GM18520 (cell line): ENCODE data around the gene FSTL5.

Experiments used
- ATAC-seq: cut with Tn5 transposase; IDR thresholded peaks from one replicate; pipeline ENCODE4 v1.9.1; 2021; ENCODE audit not compliant: unreplicated experiment

Gene FSTL5

DNA sequence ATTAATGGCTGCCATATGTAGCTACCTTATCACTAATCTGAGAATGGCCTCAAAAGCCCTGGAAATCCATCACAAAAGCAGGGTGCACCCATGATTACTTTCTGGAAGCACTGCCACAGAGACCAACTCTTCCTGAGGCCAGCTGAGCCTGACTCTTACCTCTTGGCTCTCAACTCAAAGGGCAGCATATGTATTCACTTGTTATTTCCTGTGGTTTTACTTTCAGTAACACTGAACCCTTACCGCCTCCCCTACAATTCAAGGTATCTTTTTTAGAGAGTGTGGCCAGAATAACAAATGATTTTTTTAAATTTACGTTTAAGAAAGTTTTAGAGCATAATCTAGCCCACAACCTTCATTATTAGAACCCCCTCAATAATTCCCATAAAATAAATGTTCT, 434.9 kb downstream of the FSTL5 start:
- ATAC-seq: no peak

DNA sequence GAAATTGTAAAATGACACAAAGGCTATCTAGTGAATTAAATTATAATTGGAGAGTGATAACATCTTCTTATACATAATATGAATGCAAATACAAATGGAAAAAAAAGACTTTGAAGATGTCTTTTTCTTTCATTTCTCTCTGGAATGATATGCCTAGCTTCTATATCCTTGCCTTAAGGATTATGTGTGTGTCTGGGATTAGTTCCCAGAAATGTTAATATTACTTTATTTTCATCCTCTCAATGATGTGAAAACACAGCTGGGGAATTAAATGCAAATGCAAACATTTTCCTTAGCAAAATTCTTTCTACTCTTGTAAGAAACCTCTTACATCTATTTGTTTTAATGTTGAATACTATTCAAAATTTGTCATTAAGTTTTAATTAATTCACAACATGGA, 441.9 kb downstream of the FSTL5 start:
- ATAC-seq: no peak

DNA sequence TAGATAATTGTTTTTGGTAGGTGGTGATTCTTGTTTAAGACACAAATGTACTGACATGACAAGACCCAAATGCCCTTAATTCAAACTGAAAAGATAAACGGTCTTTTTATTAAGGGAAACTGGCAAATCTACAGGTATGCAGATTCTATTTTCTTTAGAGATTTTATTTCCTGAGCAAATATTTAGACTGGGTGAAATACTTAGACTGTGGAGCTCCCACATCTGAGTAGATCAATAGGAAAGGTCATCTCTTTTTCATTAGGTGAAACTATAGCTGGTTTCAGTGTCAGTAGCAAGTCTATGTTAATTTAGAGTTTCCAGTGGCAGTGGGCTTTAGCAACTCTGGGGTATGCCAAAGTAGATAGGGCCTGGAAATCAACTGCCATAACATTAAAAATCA, 446.7 kb downstream of the FSTL5 start:
- no peak for ATAC-seq

DNA sequence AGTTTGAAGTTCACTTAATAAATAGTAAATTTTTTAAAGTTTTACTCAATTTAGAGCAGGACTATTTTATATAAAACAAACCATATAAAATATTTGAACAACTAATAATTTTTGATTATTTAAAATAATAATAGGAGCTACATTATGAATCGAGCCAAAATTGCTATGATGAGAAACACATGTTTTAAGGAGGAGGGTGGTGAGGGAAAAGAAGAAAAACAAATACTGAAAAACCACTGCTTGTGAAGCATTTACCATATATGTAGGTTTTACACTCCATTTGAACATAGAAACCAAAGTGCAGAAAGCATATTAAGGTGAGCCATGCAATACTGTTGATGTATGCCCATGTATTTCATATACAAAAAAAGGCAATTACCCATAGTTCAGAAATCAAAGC, 448.9 kb downstream of the FSTL5 start:
- ATAC-seq: no peak

DNA sequence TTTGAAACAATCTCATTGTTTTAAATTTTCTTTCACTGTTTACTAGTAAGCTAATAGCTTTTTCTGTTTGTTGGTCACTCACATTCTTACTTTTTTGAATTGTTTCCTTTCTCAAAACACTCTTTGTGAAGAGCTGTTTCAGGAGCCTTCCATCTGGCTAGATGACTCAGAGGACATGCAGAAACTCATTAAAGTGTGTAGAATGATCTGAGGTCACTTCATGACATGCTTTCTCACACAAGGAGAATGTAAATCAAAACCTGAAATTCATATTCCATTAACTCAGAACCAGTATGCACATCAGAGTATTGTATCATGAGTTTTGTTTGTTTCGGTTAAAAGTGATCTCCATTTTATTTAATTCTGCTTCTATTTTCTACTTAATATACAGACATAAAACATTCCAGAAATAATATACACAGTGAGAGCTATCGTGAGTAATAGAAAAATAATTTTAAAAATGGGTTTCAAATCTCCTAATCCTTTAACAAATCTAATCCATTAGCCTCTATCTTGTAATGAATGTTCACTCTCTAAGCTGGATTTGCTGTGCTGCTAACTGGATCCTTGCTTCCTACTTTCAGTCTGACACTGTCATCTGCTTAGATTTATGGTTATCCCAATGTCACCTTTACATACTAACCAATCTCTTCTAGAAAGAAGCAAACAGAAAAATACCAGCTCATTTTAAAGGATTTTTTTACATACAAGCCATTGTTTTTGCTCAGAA, 449.6 kb downstream of the FSTL5 start:
- no peak for ATAC-seq

DNA sequence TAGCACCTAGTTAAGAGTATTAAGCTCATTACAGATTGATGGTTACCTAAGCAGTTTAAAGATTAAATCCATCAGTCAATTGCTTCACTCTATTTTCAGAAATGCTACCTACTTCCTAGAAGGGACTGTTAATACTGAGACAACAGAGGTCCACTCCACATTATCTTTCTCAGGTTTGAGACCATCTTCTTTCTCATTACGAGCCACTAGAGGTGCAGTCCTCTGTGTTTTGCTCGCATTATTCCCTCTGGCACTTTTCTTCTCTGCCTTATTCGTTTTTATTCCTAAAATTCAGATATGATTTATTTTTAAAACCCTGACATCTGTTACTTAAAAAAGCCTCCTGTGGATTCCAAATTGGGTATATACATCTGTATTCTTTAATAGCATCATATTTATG, 459.1 kb downstream of the FSTL5 start:
- ATAC-seq: no peak

DNA sequence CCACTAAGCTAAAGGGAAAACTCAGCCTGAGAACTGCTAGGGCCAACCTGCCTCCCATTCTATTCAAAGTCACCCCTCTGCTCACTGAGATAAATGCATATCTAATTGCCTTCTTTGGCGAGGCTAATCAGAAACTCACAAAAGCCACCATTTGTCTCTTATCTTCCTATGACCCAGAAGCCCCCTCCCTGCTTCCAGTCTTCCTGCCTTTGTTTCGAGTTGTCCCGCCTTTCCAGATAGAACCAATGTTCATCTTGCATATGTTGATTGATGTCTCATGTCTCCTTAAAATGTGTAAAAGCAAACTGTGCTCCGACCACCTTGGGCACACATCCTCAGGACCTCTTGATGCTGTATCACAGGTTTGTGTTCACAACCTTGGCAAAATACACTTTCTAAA, 459.8 kb downstream of the FSTL5 start:
- ATAC-seq: no peak

GRCh38 chr4:161702287-161702686, 461.5 kb downstream of the FSTL5 start:
- ATAC-seq: no peak

- no peak for ATAC-seq
Observed at GRCh38 chr4:161696944-161697343, 466.9 kb downstream of the FSTL5 start.

DNA sequence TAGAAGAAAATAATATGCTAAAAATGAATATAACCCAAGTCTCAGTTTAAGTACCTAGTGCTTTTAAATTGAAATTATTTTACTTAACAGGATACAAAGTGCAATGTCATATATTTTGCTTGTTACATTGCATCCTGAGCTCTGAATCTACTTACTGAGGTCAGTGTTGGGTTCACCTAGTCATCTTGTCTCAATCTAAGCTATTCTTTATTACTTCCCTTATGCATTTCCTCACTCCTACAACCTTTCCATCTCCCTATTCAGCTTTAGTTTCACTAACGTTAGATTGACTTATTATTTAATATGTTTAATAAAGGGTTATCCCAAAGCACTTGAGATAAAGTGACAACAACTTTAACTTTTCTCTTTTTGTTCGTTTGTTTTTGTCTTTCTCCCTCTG, 483.7 kb downstream of the FSTL5 start:
- ATAC-seq: no peak

- no peak for ATAC-seq
Observed at GRCh38 chr4:161664740-161665139, 499.1 kb downstream of the FSTL5 start.

GRCh38 chr4:161663844-161664243, 500.0 kb downstream of the FSTL5 start:
- no peak for ATAC-seq

GRCh38 chr4:161658676-161659075, 505.1 kb downstream of the FSTL5 start:
- no peak for ATAC-seq

GRCh38 chr4:161657616-161658015, 506.2 kb downstream of the FSTL5 start:
- ATAC-seq: no peak

DNA sequence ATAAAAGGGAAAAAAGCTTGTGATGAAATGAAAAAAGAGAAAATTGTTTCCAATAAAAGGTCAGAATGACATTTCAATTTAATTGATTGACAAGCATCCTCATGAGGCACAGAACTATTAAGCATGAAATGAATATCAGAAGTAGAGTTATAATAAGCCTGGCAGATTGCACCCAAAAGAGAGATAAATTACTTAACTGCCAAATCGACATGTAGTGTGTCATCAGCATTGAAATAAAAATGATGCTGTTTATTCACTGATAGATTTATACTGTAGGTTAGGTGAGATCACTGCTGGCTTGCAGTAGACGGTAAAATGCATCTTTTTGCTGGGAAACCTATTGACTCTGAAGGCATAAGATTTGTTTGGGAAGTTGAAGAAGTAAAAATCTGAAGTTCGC, 507.2 kb downstream of the FSTL5 start:
- no peak for ATAC-seq

DNA sequence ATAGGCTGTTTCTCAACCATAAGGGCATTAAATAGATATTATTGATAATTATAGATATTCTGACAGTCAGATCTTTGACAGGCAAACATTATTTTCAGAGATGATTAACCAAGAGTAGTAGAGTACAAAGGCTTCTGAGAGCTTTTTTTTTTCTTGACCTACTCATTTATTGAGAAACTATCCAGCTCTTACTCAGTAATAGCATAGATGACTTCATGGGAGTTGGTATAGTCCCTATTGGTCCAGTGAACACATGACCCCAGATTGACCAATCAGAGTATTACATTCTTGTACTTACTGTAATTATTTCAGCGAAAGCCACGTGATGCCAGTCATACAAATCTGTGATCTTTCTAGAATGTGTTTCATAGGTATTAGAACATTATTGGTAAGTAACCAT, 508.7 kb downstream of the FSTL5 start:
- no peak for ATAC-seq

DNA sequence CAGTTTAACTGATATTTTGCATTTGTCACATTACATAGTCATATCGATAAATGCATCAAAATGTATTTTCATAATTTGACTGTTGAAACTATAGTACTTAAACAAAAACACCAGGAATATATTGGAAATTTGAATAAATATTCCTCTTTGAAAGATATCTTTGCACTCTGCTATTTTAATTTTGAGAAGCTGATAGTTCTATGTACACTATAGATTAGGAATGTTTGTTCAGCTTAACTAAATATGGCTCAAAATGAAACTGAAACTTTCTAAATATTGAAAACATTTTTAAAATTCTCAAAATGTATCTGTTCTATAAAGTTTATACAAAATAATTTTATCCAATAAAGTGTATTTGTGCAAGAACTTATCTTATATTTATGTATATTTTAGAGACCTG, 510.1 kb downstream of the FSTL5 start:
- ATAC-seq: no peak

GRCh38 chr4:161651586-161651985, 512.2 kb downstream of the FSTL5 start:
- ATAC-seq: no peak

DNA sequence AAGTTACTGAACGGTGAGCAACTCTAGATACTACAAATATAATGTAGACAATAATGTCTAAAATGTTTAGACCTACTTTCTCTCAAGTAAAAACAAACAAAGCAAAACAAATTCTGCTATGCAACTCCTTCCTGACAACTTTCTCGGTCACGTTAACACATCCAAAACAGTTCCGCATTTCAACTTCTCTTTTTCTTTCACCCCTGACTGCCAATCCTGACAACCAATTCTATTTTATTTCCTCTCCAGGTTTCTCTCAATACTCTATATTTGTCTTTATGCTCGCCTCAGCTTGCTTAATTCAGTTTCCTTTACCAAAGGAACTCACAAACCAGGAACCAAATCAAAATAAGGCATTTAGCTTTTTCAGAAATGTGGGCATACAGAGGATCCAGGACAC, 513.0 kb downstream of the FSTL5 start:
- ATAC-seq: no peak

DNA sequence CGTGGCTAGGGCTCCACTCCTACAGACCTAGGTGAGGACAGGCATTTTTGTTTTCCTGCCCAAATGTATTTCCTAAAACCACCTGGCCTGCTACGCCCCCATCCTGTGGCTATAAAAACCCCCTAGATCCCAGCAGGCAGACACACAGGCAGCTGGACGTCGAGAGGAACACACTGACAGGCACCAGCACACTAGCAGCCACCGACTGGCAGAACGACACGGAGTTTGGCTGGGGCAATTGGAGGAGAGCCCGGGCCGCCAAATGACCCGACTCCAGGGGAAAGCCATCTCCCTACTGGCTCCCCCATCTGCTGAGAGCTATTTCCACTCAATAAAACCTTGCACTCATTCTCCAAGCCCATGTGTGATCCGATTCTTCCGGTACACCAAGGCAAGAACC, 516.0 kb downstream of the FSTL5 start:
- ATAC-seq: no peak

DNA sequence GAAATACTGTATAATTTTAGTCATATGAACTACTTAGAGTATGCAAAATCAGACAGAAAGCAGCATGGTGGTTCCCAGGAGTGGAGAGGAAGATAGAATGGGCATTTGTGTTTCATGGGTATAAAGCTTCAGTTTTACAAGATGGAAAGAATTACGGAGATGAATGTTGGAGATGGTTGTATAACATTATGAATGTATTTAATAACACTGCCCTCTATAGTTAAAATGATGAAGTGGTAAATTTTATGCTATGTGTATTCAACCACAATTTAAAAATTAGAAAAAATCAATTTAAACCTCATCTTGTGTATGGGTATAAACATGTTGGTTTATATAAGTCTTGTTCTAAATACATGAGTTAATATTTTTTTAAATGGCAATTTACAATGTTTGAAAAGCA, 521.1 kb downstream of the FSTL5 start:
- no peak for ATAC-seq

DNA sequence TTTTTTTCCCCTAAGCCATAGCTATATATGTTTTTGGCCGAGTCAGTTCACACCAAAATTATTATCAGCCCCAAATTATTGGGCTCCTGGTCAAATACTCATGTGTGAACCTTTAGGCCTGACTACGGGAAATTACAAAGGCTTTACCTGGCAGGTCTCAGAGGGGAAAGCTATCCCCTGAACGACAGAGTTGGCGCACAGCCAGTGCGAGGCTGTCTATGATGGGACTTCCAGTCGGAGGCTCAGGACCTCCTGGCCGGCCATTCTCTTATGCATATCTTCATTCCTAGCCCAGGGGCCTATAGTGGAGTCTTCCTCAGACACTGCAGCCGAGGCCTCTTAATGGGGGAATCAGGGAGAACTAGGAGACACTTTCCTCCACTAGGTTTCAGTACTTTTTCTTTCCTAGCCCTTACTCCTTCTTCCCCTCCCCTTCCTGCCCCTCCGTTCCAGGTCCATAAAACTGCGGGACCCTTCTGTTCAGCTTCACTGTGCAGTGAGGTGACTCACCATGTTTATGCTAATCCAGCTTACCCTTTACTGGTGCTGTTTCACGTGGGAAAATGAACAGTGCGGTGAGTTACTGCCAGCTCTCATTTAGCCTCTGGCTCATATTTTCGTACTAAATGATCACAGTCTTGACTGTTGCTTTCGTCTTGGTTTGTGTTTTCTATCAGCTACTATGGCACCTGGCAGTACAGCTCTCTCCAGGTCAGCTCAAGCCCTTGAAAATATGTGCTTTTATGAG, 533.9 kb downstream of the FSTL5 start:
- ATAC-seq: no peak
